Liver (tissue), 9 donors: ENCODE results near the gene FHOD1. TPM values are rescaled to one million over a fixed set of nuclear protein-coding genes. Genes with fewer than 3 reads are reported as not detected.

Experiments
- DNase-seq: peaks from one replicate; pipeline ENCODE4 v3.0.0-alpha.2; 2017; ENCODE audit warnings: low spot score
- H3K27ac ChIP-seq, 2 donors: one replicate each; pipeline ENCODE4 v1.7.0; 2013; ENCODE audit warnings: inconsistent platforms in 2 of 2, low read length in 2 of 2, control low read depth in 1 of 2, low read depth in 1 of 2, mild to moderate bottlenecking in 1 of 2
- H3K27me3 ChIP-seq, 4 donors: one replicate each; pipeline versions ENCODE4 v1.6.1 to v1.7.0; 2013; ENCODE audit warnings: low read length in 3 of 4, inconsistent platforms in 1 of 4, mild to moderate bottlenecking in 1 of 4, moderate library complexity in 1 of 4; ENCODE audit not compliant: control insufficient read depth in 4 of 4, insufficient read depth in 4 of 4
- H3K36me3 ChIP-seq, 4 donors: one replicate each; pipeline versions ENCODE4 v1.6.1 to v1.7.0; 2013; ENCODE audit warnings: low read length in 3 of 4, mild to moderate bottlenecking in 3 of 4, low read depth in 1 of 4, moderate library complexity in 1 of 4; ENCODE audit not compliant: control insufficient read depth in 4 of 4, insufficient read depth in 3 of 4
- H3K4me1 ChIP-seq, 4 donors: one replicate each; pipeline versions ENCODE4 v1.6.1 to v1.7.0; 2013; ENCODE audit warnings: low read length in 3 of 4, mild to moderate bottlenecking in 3 of 4, moderate library complexity in 1 of 4; ENCODE audit not compliant: control insufficient read depth in 4 of 4, insufficient read depth in 4 of 4
- H3K4me3 ChIP-seq, 3 donors: one replicate each; pipeline versions ENCODE4 v1.6.1 to v1.7.0; 2013; ENCODE audit warnings: low read length in 3 of 3, control low read depth in 1 of 3, low read depth in 1 of 3, mild to moderate bottlenecking in 1 of 3
- H3K9ac ChIP-seq, 2 donors: one replicate each; pipeline ENCODE4 v1.7.0; 2013; ENCODE audit warnings: low read length in 2 of 2, mild to moderate bottlenecking in 2 of 2, moderate library complexity in 2 of 2, control low read depth in 1 of 2, low read depth in 1 of 2
- H3K9me3 ChIP-seq, 4 donors: one replicate each; pipeline versions ENCODE4 v1.6.1 to v1.7.0; 2013; ENCODE audit warnings: low read length in 3 of 4; ENCODE audit not compliant: control insufficient read depth in 4 of 4
- ATF3 ChIP-seq: IDR thresholded peaks from 2 replicates; pipeline ENCODE4 v1.6.1; 2016; ENCODE audit warnings: antibody characterized with exemption
- EGR1 ChIP-seq, 2 donors: IDR thresholded peaks; 2 replicates each; pipeline ENCODE4 v1.6.1; 2016 to 2018; ENCODE audit warnings: antibody characterized with exemption in 2 of 2, low read depth in 2 of 2
- FOXA1 ChIP-seq: IDR thresholded peaks from 2 replicates; pipeline ENCODE4 v1.6.1; 2016; ENCODE audit warnings: antibody characterized with exemption
- GABPA ChIP-seq, 2 donors: IDR thresholded peaks in 1 of 2; conservative IDR thresholded peaks in 1 of 2; 2 replicates each; pipeline ENCODE4 v1.6.1; 2016; ENCODE audit warnings: antibody characterized with exemption in 2 of 2, mild to moderate bottlenecking in 1 of 2, moderate library complexity in 1 of 2
- HNF4A ChIP-seq, 2 donors: conservative IDR thresholded peaks; 2 replicates each; pipeline ENCODE4 v1.6.1; 2016; ENCODE audit warnings: antibody characterized with exemption in 2 of 2, mild to moderate bottlenecking in 2 of 2
- HNF4G ChIP-seq: IDR thresholded peaks from 2 replicates; pipeline ENCODE4 v1.6.1; 2016; ENCODE audit warnings: antibody characterized with exemption
- JUND ChIP-seq, 2 donors: IDR thresholded peaks; 2 replicates each; pipeline ENCODE4 v1.6.1; 2016; ENCODE audit warnings: antibody characterized with exemption in 2 of 2
- NR2F2 ChIP-seq: IDR thresholded peaks from 2 replicates; pipeline ENCODE4 v1.6.1; 2016; ENCODE audit warnings: antibody characterized with exemption
- RAD21 ChIP-seq, 2 donors: IDR thresholded peaks; 2 replicates each; pipeline ENCODE4 v1.6.1; 2016; ENCODE audit warnings: antibody characterized with exemption in 2 of 2, mild to moderate bottlenecking in 2 of 2
- REST ChIP-seq: IDR thresholded peaks from 2 replicates; pipeline ENCODE4 v1.6.1; 2016; ENCODE audit warnings: antibody characterized with exemption, mild to moderate bottlenecking
- RXRA ChIP-seq, 2 donors: IDR thresholded peaks; 2 replicates each; pipeline ENCODE4 v1.6.1; 2017 to 2018; ENCODE audit warnings: antibody characterized with exemption in 2 of 2, mild to moderate bottlenecking in 1 of 2
- SP1 ChIP-seq: IDR thresholded peaks from 2 replicates; pipeline ENCODE4 v1.6.1; 2018; ENCODE audit warnings: antibody characterized with exemption, mild to moderate bottlenecking
- TAF1 ChIP-seq: conservative IDR thresholded peaks from 2 replicates; pipeline ENCODE4 v1.6.1; 2016; ENCODE audit warnings: antibody characterized with exemption, mild to moderate bottlenecking
- YY1 ChIP-seq: IDR thresholded peaks from 2 replicates; pipeline ENCODE4 v1.6.1; 2016; ENCODE audit warnings: antibody characterized with exemption, mild to moderate bottlenecking
- ZBTB33 ChIP-seq: IDR thresholded peaks from 2 replicates; pipeline ENCODE4 v1.6.1; 2016; ENCODE audit warnings: antibody characterized with exemption
- WGBS: extraction: QIAGEN DNeasy Blood & Tissue Kit; methylation state at CpG from one replicate; pipeline ENCODE4 v1.1.7; 2013; 5-methylcytosine and 5-hydroxymethylcytosine counted together
- polyA plus RNA-seq, 2 donors: library from polyadenylated mRNA; stranded (reverse) in 1 of 2; unstranded in 1 of 2; fragments of 200-250 nt in 1 of 2; fragments of >200 nt in 1 of 2; fragmentation: Nextera tagmentation in 1 of 2; extraction: Ambion mirVana in 1 of 2; gene quantifications; one replicate each; pipeline versions ENCODE4 v1.2.1 to v1.2.3, GENCODE V29; 2013 to 2015
- total RNA-seq, 2 donors: library from RNA; depleted of rRNA; stranded (reverse); fragments of >200 nt; gene quantifications; one replicate each; pipeline ENCODE4 v1.2.3, GENCODE V29; 2014
- TF ChIP-seq, protein P1 (sequence below): fragments of 150-350 bp; IDR thresholded peaks from 2 replicates; pipeline ENCODE4 v1.5.1; 2017; ENCODE audit warnings: improper control_type of control experiment, low read depth, low read length; ENCODE audit not compliant: missing input control
- TF ChIP-seq, protein P2 (sequence below): IDR thresholded peaks from 2 replicates; pipeline ENCODE4 v1.6.1; 2016; ENCODE audit warnings: antibody characterized with exemption
- donor health status: healthy.
- donor health status: healthy.
- donor health status: healthy.
- donor health status: healthy.
- donor health status: healthy.

Gene FHOD1
- total and polyA plus RNA-seq, 4 donors: 2.2 to 6.4 (median 4.1) TPM

DNA sequence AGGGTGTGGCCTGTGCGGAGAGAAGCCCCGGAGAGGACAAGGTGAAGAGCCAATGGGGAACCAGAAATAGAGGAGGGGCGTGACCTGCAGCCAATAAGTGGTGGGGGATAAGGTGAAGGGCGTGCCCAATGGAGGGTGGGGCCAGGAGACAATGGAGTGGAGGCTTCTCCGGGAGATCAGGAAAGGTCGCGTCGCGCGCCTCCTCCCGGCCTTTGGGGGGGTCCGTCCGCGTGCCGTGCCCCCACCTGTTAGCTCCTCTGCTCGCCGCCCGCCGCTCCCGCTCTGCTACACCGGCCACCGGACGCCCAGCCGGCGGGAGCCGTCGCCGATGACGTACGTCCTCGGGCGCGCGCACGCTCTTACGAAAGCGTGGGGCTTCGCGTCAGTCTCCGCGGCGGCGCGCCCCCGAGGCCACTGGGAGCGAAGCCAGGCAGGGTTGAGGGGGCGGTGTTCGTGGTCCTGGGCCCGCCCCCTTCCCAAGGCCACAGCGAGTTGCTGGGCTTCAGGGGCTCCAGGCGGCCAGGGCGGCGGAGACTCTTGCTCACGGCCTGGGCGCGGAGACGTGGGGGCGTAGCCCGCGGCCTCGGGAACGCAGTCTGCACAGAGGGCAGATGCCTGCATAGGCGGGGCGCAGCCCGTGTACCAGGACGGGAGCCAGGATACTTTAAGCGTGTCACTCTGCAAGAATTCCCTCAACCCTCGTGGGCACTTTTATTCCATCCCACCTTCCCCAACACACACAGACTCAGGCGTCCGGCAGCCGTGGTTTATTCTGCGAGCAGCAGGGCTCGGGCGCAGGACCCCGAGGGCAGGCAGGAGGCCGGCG lies 63.4 kb downstream of the FHOD1 start, which contains the start of gene MATCAP1 (continued):
- TF ChIP-seq ZBTB33 (no peak), EGR1 (IDR thresholded peaks at IDR 0.05; ENCODE audit: low read depth in 2 of 2) (peak; percentile 75 to 76), GABPA (IDR thresholded peaks at IDR 0.05 in 1 of 2, conservative IDR thresholded peaks at IDR 0.05 in 1 of 2) (peak in 1 of 2 donors; percentile 37), RAD21 (IDR thresholded peaks at IDR 0.05) (no peak), NR2F2 (peak; percentile 41), ATF3 (no peak), HNF4G (no peak)
- TF ChIP-seq, protein P1, sequence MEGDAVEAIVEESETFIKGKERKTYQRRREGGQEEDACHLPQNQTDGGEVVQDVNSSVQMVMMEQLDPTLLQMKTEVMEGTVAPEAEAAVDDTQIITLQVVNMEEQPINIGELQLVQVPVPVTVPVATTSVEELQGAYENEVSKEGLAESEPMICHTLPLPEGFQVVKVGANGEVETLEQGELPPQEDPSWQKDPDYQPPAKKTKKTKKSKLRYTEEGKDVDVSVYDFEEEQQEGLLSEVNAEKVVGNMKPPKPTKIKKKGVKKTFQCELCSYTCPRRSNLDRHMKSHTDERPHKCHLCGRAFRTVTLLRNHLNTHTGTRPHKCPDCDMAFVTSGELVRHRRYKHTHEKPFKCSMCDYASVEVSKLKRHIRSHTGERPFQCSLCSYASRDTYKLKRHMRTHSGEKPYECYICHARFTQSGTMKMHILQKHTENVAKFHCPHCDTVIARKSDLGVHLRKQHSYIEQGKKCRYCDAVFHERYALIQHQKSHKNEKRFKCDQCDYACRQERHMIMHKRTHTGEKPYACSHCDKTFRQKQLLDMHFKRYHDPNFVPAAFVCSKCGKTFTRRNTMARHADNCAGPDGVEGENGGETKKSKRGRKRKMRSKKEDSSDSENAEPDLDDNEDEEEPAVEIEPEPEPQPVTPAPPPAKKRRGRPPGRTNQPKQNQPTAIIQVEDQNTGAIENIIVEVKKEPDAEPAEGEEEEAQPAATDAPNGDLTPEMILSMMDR: no peak

GRCh38 chr16:67183284-67183626 lies 64.0 kb downstream of the FHOD1 start:
- Histone ChIP-seq H3K9me3 (no peaks in the 10 kb centered on the region), H3K27ac (peak overlapping the region; percentile 84 to 85), H3K4me1 (peaks cover 11 to 34% (median 22%) of the 10 kb centered on the region in 4 donors), H3K36me3 (no peaks in the 10 kb centered on the region), H3K9ac (no peak overlapping the region), H3K4me3 (peak overlapping the region in 2 of 3 donors; percentile 16 to 66), H3K27me3 (no peaks in the 10 kb centered on the region)
- 24% methylated on average over 11 of the region's 11 CpGs for WGBS
- peak in 1 of 2 donors; percentile 15 for TF ChIP-seq RXRA (IDR thresholded peaks at IDR 0.05)
- no peak for TF ChIP-seq REST
- DNase-seq: no peak

- no peak overlapping the region for H3K9ac ChIP-seq
- no peaks in the 10 kb centered on the region for H3K36me3 ChIP-seq
- H3K4me1 ChIP-seq: peaks cover 13 to 41% (median 25%) of the 10 kb centered on the region in 4 donors
- DNase-seq: no peak
- H3K4me3 ChIP-seq: no peak overlapping the region
- no peaks in the 10 kb centered on the region for H3K9me3 ChIP-seq
- H3K27ac ChIP-seq: no peak overlapping the region
- H3K27me3 ChIP-seq: no peaks in the 10 kb centered on the region
- 91% methylated on average over 2 of the region's 2 CpGs for WGBS
- no peak for TF ChIP-seq HNF4G
- no peak for TF ChIP-seq SP1
- TF ChIP-seq, protein P2, sequence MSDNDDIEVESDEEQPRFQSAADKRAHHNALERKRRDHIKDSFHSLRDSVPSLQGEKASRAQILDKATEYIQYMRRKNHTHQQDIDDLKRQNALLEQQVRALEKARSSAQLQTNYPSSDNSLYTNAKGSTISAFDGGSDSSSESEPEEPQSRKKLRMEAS: no peak
- no peak for TF ChIP-seq JUND (IDR thresholded peaks at IDR 0.05)
- TF ChIP-seq YY1: no peak
- no peak for TF ChIP-seq HNF4A (conservative IDR thresholded peaks at IDR 0.05)
- TF ChIP-seq ZBTB33: no peak
- TF ChIP-seq NR2F2: no peak
- TF ChIP-seq FOXA1: no peak
- no peak for TF ChIP-seq TAF1
- TF ChIP-seq RXRA (IDR thresholded peaks at IDR 0.05): no peak
These were observed 65.0 kb downstream of the FHOD1 start for GRCh38 chr16:67182288-67182687.
